Tibial artery (tissue), 4 donors: ENCODE results near the gene CDC20.

Experiments used
- DNase-seq, 2 donors: peaks; one replicate each; pipeline ENCODE4 v3.0.0-alpha.2; 2019
- H3K27ac ChIP-seq, 2 donors: fragments of 200-600 bp; sonication (generic) in 1 of 2; 1 replicate in 1 of 2; 2 replicates in 1 of 2; pipeline ENCODE4 v1.5.1; 2018 to 2019; ENCODE audit warnings: mild to moderate bottlenecking in 1 of 2
- H3K27me3 ChIP-seq, 2 donors: fragments of 200-600 bp; sonication (generic) in 1 of 2; one replicate each; pipeline versions ENCODE4 v1.5.1 to v1.6.0; 2016 to 2019
- H3K36me3 ChIP-seq, 3 donors: fragments of 200-600 bp; sonication (generic) in 2 of 3; one replicate each; pipeline ENCODE4 v1.5.1; 2016 to 2019; ENCODE audit warnings: mild to moderate bottlenecking in 2 of 3
- H3K4me1 ChIP-seq, 4 donors: fragments of 200-600 bp; sonication (generic) in 2 of 4; 1 replicate in 3 of 4; 2 replicates in 1 of 4; pipeline ENCODE4 v1.5.1; 2016 to 2019
- H3K4me3 ChIP-seq, 2 donors: fragments of 200-600 bp; sonication (generic) in 1 of 2; 1 replicate in 1 of 2; 2 replicates in 1 of 2; pipeline ENCODE4 v1.5.1; 2018 to 2019; ENCODE audit warnings: mild to moderate bottlenecking in 2 of 2
- H3K9me3 ChIP-seq, 3 donors: fragments of 200-600 bp; sonication (generic) in 1 of 3; one replicate each; pipeline ENCODE4 v1.5.1; 2016 to 2019
- intact Hi-C: fragments of 100-400 bp; cut with DNase I; formaldehyde crosslinking; loops from one replicate; pipeline ENCODE4 v1.15.0; 2023; ENCODE audit warnings: low total_unique reads
- TF ChIP-seq, protein P1 (sequence below), 2 experiments: fragments of 200-600 bp in 1 of 2; fragments of 450-650 bp in 1 of 2; IDR thresholded peaks; one replicate each; pipeline ENCODE4 v1.5.1; 2017 to 2019; ENCODE audit warnings: antibody characterized with exemption in 2 of 2, mild to moderate bottlenecking in 1 of 2, moderate library complexity in 1 of 2

Gene CDC20

DNA sequence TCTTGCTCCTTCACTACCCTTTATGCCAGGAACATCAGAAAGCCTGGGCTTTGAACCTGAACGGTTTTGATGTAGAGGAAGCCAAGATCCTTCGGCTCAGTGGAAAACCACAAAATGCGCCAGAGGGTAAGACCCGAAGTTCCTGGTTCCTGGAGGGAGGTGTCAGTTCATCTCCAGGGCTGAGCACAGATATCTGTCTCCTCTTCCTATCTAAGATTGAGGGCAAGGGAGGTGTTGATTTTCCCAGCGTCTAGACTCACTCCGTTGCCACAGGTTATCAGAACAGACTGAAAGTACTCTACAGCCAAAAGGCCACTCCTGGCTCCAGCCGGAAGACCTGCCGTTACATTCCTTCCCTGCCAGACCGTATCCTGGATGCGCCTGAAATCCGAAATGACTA, 915 bp downstream of the CDC20 start:
- intact Hi-C loops, result loop anchor here (10.0 kb wide), 1 partner anchor 185 kb away; the partner anchor contains the start of genes CFAP57 and EBNA1BP2

DNA sequence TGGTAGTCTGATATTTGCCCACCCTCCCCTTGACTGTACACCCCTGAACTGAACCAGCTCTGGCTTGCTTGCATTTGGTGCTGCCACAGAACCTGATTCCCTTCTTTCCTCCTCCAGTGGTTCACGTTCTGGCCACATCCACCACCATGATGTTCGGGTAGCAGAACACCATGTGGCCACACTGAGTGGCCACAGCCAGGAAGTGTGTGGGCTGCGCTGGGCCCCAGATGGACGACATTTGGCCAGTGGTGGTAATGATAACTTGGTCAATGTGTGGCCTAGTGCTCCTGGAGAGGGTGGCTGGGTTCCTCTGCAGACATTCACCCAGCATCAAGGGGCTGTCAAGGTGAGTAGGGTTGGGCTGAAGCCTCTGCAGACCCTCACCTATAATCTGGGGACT, 1.8 kb downstream of the CDC20 start:
- TF ChIP-seq, protein P1, sequence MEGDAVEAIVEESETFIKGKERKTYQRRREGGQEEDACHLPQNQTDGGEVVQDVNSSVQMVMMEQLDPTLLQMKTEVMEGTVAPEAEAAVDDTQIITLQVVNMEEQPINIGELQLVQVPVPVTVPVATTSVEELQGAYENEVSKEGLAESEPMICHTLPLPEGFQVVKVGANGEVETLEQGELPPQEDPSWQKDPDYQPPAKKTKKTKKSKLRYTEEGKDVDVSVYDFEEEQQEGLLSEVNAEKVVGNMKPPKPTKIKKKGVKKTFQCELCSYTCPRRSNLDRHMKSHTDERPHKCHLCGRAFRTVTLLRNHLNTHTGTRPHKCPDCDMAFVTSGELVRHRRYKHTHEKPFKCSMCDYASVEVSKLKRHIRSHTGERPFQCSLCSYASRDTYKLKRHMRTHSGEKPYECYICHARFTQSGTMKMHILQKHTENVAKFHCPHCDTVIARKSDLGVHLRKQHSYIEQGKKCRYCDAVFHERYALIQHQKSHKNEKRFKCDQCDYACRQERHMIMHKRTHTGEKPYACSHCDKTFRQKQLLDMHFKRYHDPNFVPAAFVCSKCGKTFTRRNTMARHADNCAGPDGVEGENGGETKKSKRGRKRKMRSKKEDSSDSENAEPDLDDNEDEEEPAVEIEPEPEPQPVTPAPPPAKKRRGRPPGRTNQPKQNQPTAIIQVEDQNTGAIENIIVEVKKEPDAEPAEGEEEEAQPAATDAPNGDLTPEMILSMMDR (IDR thresholded peaks at IDR 0.05), result no peak
- intact Hi-C loops, result loop anchor here (10.0 kb wide), 1 partner anchor 186 kb away; the partner anchor contains the start of genes CFAP57 and EBNA1BP2
- peaks cover 0 to 20% (median 11%) of the 10 kb centered on the region in 4 donors for H3K4me1 ChIP-seq
- H3K27me3 ChIP-seq, result no peaks in the 10 kb centered on the region
- no peak overlapping the region for H3K4me3 ChIP-seq
- no peaks in the 10 kb centered on the region for H3K9me3 ChIP-seq
- H3K27ac ChIP-seq, result no peak overlapping the region
- H3K36me3 ChIP-seq, result peaks cover 29 to 52% (median 37%) of the 10 kb centered on the region in 3 donors
- no peak for DNase-seq

More for the DNA sequence above, 915 bp downstream of the CDC20 start:
- H3K4me3 ChIP-seq, result no peak overlapping the region
- no peaks in the 10 kb centered on the region for H3K27me3 ChIP-seq
- H3K9me3 ChIP-seq, result no peaks in the 10 kb centered on the region
- no peak for DNase-seq
- H3K27ac ChIP-seq, result no peak overlapping the region
- TF ChIP-seq, protein P1 (IDR thresholded peaks at IDR 0.05), result no peak
- H3K36me3 ChIP-seq, result peaks cover 21 to 43% (median 30%) of the 10 kb centered on the region in 3 donors
- H3K4me1 ChIP-seq, result peaks cover 0 to 20% (median 11%) of the 10 kb centered on the region in 4 donors

DNA sequence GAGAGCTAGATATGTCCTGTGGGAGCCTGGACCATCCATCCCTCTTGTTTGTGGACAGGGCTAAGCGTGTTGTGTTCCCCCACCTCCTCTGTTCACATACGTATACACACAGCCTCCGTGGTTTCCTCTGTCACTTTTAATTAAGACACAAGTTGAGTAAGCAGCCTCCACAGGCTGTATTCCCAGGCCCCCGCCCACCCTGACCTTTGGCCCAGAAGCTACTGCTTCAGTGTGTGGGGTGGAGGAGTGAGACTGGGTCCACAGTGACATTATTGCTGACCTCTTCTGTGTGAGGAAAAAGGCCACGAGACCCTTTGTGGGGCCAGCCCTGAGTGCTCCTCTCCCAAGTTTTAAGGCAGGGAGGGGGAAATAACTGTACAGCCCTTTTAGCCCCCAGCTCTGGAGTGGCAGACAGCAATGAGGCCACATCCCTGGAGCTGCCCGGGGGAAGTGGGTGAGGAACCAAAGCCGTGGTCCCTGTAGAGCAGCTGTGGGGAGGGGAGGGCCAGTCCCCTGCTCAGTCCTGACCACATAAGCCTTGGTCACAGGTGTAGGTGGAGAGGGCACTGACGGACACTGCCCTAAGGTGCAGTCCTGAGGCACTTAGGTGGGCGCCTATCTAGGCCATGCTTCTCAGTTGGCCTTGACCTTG, 4.6 kb downstream of the CDC20 start:
- Histone ChIP-seq H3K27ac (no peak overlapping the region), H3K27me3 (no peaks in the 10 kb centered on the region), H3K36me3 (peaks cover 29 to 55% (median 37%) of the 10 kb centered on the region in 3 donors), H3K4me1 (peaks cover 0 to 28% (median 23%) of the 10 kb centered on the region in 4 donors), H3K9me3 (no peaks in the 10 kb centered on the region), H3K4me3 (no peak overlapping the region)
- TF ChIP-seq, protein P1 (IDR thresholded peaks at IDR 0.05), result no peak
- intact Hi-C loops, result loop anchor here (10.0 kb wide), 1 partner anchor 189 kb away; the partner anchor contains the start of genes CFAP57 and EBNA1BP2
- DNase-seq, result no peak

DNA sequence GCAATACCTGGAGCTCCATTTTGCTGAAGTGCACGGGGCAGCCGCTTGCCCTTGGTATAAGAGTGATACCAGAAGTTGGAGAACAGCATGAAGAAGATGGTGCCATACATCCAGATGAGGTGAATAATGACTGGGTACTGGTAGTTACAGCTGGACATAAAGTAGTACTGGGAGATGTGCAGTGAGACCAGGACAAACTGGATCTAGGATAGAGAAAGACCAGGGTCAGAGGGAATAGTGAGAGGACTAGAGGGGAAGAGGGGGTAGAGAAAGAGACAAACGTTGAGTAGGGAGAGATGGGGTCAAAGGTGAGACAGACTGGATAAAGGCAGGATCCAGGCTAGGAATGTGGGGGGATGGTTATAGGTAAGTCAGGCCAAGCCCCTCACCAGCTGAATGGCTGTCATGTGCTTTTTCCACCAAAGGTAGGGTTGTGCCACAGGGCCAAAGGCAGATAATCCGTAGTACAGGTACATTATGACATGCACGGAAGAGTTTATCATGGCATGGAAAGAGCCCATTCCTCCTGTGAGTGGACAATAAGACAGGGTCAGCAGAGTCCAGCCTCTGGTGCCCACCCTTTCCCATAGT, 5.2 kb downstream of the CDC20 start:
- no peak overlapping the region for H3K4me3 ChIP-seq
- no peak overlapping the region for H3K27ac ChIP-seq
- H3K36me3 ChIP-seq, result peaks cover 29 to 55% (median 37%) of the 10 kb centered on the region in 3 donors
- DNase-seq, result no peak
- intact Hi-C loops, result loop anchor here (10.0 kb wide), 1 partner anchor 189 kb away; the partner anchor contains the start of genes CFAP57 and EBNA1BP2
- H3K9me3 ChIP-seq, result no peaks in the 10 kb centered on the region
- H3K27me3 ChIP-seq, result no peaks in the 10 kb centered on the region
- peaks cover 0 to 30% (median 26%) of the 10 kb centered on the region in 4 donors for H3K4me1 ChIP-seq
- TF ChIP-seq, protein P1 (IDR thresholded peaks at IDR 0.05), result no peak

DNA sequence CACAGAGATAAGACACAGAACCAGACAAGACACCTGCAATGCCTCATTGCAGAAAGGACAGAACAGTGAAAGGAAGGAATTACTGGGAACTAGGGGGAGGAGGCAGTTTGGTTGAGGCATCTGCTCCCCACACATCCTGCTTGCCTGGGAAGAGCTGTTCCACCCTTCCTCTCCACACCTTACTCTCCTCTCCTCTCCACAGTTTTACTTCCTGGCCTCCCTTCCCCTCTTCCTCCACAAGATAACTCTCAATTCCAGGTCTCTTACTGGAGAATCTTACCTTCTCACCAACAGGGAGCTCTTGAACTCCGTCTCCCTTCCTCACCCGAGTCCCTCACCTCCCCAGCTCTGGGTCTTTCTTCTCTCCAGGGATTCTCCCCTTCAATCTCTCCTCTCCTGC, 6.9 kb downstream of the CDC20 start:
- intact Hi-C loops, result loop anchor here (10.0 kb wide), 1 partner anchor 191 kb away; the partner anchor contains the start of genes CFAP57 and EBNA1BP2
- no peak for DNase-seq
- H3K27ac ChIP-seq, result peak overlapping the region in 1 of 2 donors; percentile 93
- no peak overlapping the region for H3K4me3 ChIP-seq
- H3K4me1 ChIP-seq, result peaks cover 0 to 32% (median 27%) of the 10 kb centered on the region in 4 donors
- H3K27me3 ChIP-seq, result no peaks in the 10 kb centered on the region
- peaks cover 29 to 52% (median 37%) of the 10 kb centered on the region in 3 donors for H3K36me3 ChIP-seq
- no peaks in the 10 kb centered on the region for H3K9me3 ChIP-seq
- TF ChIP-seq, protein P1 (IDR thresholded peaks at IDR 0.05), result no peak
